Mammary microvascular endothelial cell (primary cell): ENCODE data around the gene MAGOHB. TPM values are rescaled to one million over a fixed set of nuclear protein-coding genes. Genes with fewer than 3 reads are reported as not detected.

Experiments used
- total RNA-seq: library from RNA; depleted of rRNA; stranded (reverse); fragments of >200 nt; gene quantifications from 2 replicates; pipeline ENCODE4 v1.2.3, GENCODE V29; 2015

Gene MAGOHB
- total RNA-seq: 21.0 and 21.1 TPM in 2 replicates

GRCh38 chr12:10613349-10614055, at the start of gene MAGOHB:
Gene MAGOHB, minus strand, starts transcription at chr12:10613609. Its CDS starts 77 bp downstream, at chr12:10613532.

Other genes starting within 250 kb of the MAGOHB start
- not detected in 2 replicates for gene KLRK1, start 223.6 kb downstream of the MAGOHB start, total RNA-seq
- gene KLRC4, start 203.9 kb downstream of the MAGOHB start, total RNA-seq: not detected in 2 replicates
- not detected in 2 replicates for gene KLRC3, start 193.0 kb downstream of the MAGOHB start, total RNA-seq
- gene KLRC2, start 177.6 kb downstream of the MAGOHB start, total RNA-seq: not detected in 2 replicates
- gene KLRC1, start 160.2 kb downstream of the MAGOHB start, total RNA-seq: not detected in 2 replicates
- 0.59 and 0.67 TPM in 2 replicates for gene EIF2S3B, start 107.7 kb downstream of the MAGOHB start, total RNA-seq
- gene STYK1, start 60.4 kb upstream of the MAGOHB start, total RNA-seq: 7.3 and 9.6 TPM in 2 replicates
- 355 and 378 TPM in 2 replicates for gene YBX3, start 109.7 kb upstream of the MAGOHB start, total RNA-seq
- gene TAS2R7, start 189.0 kb upstream of the MAGOHB start, total RNA-seq: not detected in 2 replicates
- gene TAS2R8, start 193.7 kb upstream of the MAGOHB start, total RNA-seq: not detected in 2 replicates
- not detected in 2 replicates for gene TAS2R9, start 196.6 kb upstream of the MAGOHB start, total RNA-seq
- 0.13 TPM in 1 of 2 replicates, not detected in the other for gene TAS2R10, start 212.7 kb upstream of the MAGOHB start, total RNA-seq
- gene PRR4, start 235.9 kb upstream of the MAGOHB start, total RNA-seq: 0.20 TPM in 1 of 2 replicates, not detected in the other